Posterior vena cava (tissue), 2 donors: ENCODE results near the gene THRB. TPM values are rescaled to one million over a fixed set of nuclear protein-coding genes. Genes with fewer than 3 reads are reported as not detected.

Experiments
- DNase-seq: peaks from one replicate; pipeline ENCODE4 v3.0.0-alpha.2; 2020; ENCODE audit warnings: low spot score
- intact Hi-C, 2 donors: fragments of 100-400 bp; cut with DNase I; formaldehyde crosslinking; loops; one replicate each; pipeline versions ENCODE4 v1.14.1 to v1.14.2; 2022 to 2023
- total RNA-seq, 2 donors: library from RNA; stranded (reverse); fragmentation: NEBNext Ultra II Directional; extraction: Animal tissue kit (Norgen Biotek cat#: 25700); gene quantifications; one replicate each; pipeline ENCODE4 v1.2.1, GENCODE V29; 2021
- donor health status: DM: yes; HTN: yes; CAD: no.
- donor health status: DM: yes; HTN: yes; CAD: no.

The THRB gene
- total RNA-seq, 2 donors from 2014 or later = 25.0 to 32.5 TPM

- intact Hi-C loops = loop anchor here (10.0 kb wide), 2 partner anchors 232 to 502 kb away; no protein-coding TSS in a partner anchor
- peak; percentile 92 for DNase-seq
Measured at GRCh38 chr3:24496529-24497482, 2.2 kb upstream of the THRB start.

GRCh38 chr3:24495326-24495994 lies 810 bp upstream of the THRB start:
- intact Hi-C loops = loop anchor here (10.0 kb wide), 2 partner anchors 231 to 501 kb away; no protein-coding TSS in a partner anchor
- peak; percentile 81 for DNase-seq

GRCh38 chr3:24493746-24494617 lies 668 bp downstream of the THRB start:
- peak; percentile 93 for DNase-seq
- intact Hi-C loops = loop anchor here (10.0 kb wide), 2 partner anchors 229 to 499 kb away; no protein-coding TSS in a partner anchor

GRCh38 chr3:24492971-24493551 lies 1.6 kb downstream of the THRB start:
- DNase-seq = no peak
- intact Hi-C loops = loop anchor here (10.0 kb wide), 2 partner anchors 228 to 498 kb away; no protein-coding TSS in a partner anchor

GRCh38 chr3:24490151-24490550 lies 4.5 kb downstream of the THRB start:
- DNase-seq = no peak
- intact Hi-C loops = loop anchor here (10.0 kb wide), 2 partner anchors 225 to 495 kb away; no protein-coding TSS in a partner anchor

DNA sequence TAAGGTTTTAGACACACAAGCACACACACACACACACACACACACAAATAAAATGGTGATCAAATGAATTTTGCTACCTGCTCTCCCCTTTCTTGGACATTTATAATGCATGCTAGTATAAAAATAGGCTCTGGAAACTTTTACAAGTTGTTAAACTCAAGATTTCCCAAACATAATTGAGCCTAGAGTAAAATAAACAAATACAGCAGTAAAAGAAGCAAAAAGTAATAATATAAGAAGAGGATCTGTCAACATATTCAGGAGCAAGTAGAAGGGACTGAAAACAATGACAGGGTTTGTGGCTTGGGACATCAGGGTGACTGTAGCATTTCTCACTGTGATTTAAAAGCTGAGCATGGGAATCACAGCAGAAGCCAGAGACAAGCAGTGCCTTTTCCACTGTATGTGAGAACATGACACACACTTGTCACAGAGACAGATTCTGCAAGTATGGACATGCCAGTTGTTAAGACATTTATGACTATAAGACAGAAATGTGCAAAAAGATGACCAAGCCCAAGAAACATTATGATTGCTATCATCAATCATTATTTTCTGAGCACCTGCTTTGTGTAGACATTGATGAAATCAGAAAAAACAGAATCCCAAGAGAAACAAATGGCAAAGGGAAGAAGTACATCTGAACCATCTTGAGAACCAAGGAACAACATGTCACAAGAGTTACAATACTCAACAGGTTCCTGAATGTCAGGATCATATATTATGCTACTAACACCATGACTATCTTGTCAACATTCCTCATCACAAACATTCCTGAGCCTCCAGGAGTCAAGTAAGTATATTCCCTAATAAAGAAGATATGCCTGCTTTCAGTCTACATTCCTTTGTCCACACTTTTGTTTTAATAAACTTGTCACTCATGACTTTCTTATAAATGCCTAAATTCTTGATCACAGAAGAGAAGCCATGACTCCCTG lies 7.1 kb downstream of the THRB start:
- intact Hi-C loops = no loop called here
- DNase-seq = no peak

DNA sequence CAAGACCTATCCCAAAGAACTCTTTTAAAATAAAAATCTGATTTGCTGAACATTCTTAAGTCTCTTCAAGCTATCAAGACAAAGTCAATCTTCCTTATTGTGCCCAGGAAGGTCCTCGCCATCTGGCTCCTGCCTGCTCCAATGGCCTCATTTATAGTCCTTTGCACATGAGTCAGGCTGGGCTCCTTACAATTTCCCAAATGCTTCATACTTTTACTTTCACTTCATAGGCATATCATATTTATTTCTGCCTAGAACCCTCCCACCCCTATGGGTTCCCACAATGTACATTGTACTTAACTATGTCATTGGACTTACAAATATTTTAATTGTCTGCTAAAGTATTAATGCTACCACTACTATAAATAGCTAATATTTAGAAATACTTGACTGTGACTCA lies 9.1 kb downstream of the THRB start:
- intact Hi-C loops = no loop called here
- no peak for DNase-seq

- intact Hi-C loops = no loop called here
- DNase-seq = no peak
Measured at GRCh38 chr3:24483873-24484272, 10.8 kb downstream of the THRB start.

- intact Hi-C loops = no loop called here
Measured at GRCh38 chr3:24482096-24482705, 12.4 kb downstream of the THRB start.

GRCh38 chr3:24481193-24481592 lies 13.5 kb downstream of the THRB start:
- DNase-seq = no peak
- intact Hi-C loops = no loop called here

More at GRCh38 chr3:24482096-24482705, 12.4 kb downstream of the THRB start:
- DNase-seq = no peak

DNA sequence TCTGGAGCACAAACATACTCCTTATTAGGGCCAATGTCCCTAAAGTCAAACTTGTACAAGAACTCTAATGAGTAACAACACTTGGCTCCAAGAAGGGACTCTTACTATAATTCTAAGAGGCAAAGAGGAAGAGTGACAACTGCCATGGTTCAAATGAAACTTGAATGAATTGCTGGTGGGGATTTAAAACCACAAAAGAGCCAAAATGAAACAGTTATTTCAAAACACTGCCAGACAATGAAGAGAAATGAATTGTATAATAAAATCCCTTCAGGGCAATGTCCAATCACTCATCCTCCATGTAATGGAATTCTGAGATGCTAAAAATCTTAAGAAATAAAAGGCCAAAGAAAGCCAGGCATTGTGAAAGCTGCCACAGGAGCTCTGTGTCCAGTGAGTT lies 14.2 kb downstream of the THRB start:
- DNase-seq = no peak
- intact Hi-C loops = no loop called here

GRCh38 chr3:24479816-24480215 lies 14.8 kb downstream of the THRB start:
- intact Hi-C loops = no loop called here
- no peak for DNase-seq

- intact Hi-C loops = no loop called here
Measured at GRCh38 chr3:24476871-24477656, 17.6 kb downstream of the THRB start.

DNA sequence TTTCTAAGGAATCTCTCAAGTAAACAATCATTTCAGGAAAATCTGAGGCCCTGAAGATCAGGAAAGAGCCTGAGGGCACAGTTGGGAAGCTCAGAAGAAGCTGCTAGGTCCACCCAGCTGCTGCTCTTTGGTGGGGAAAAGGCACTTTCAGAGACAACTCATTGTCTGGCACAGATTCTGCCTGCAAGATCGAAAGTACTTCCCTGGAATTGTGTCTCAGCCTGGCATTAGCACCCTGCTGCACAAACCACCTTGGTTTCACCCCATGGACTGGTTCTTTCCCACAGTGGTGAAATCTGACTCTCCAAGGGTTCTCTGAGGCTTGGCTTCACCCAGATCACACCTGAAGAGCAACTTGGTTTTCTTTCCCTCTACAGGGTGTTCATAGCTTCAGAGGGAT lies 18.7 kb downstream of the THRB start:
- intact Hi-C loops = no loop called here
- no peak for DNase-seq

More at GRCh38 chr3:24476871-24477656, 17.6 kb downstream of the THRB start:
- DNase-seq = no peak

DNA sequence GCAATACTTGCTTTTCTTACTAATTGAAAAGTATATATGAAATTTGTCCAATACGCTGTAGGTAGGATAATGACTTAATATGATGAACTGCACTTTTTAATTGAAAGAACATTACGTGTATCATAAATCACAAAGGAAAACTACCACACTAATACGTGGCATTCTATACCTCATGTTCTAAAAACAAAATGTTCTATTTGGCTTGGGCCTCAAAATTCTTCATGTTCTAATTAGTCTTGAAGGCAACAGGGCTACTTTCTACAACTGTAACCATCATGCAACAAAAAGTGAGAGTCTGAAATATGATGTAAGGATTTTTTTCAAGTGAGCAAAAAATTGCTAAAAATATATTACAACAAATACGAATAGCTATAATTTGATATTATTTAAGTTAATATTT lies 19.8 kb downstream of the THRB start:
- intact Hi-C loops = no loop called here
- no peak for DNase-seq

DNA sequence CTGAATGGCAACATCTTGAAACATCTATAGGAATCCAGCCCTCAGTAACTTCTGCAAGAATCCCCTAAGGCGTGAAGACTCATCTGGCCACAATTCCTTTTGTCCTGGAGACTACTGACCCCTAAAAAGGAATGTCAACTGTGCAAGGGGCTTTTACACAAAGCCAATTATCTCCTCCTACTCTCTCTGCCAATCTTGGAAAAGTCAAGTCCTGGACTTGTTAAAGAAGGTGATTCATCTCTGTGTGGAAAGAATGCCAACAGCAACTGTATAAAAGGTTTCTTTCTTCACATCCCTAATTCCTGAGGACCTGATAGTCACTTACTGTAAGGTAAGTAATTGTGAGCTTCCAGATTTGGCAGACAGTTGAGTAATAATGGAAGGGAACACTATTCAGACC lies 22.3 kb downstream of the THRB start:
- DNase-seq = no peak
- intact Hi-C loops = no loop called here

GRCh38 chr3:24471486-24471885 lies 23.2 kb downstream of the THRB start:
- DNase-seq = no peak
- intact Hi-C loops = no loop called here
